AG09309 (cell line): ENCODE results near the gene RXRA.

Experiments used
- DNase-seq: peaks from one replicate; pipeline ENCODE4 v3.0.0-alpha.2; 2010; ENCODE audit warnings: low read depth
- H3K4me3 ChIP-seq: 2 replicates; pipeline ENCODE4 v1.5.1; 2011; ENCODE audit warnings: mild to moderate bottlenecking, low read depth, low read length, moderate library complexity; ENCODE audit not compliant: control insufficient read depth
- TF ChIP-seq, protein P1 (sequence below): IDR thresholded peaks from 2 replicates; pipeline ENCODE4 v1.5.1; 2011; ENCODE audit warnings: mild to moderate bottlenecking, low read depth, low read length, inconsistent platforms; ENCODE audit not compliant: insufficient read depth, control insufficient read depth; ENCODE audit errors: missing control alignments

Gene RXRA

DNA sequence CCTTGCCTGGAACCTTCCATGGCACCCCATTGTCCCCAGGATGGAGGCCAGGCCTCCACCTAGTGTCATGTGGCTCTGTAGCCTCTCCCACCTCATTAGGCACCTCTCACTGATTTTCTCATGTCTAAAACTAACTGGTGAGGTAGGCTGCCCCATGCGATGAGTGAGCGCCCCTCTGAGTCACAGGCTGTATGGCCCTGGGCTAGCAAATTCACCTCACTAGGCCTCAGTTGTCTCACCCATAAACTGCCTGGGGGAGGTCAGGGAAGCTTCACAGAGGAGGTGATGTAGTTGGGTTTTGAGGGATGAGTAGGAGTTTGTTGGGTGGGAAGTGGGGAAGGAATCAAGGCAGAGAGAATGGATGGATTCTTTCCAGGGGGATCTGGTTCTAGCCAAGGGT, 8.8 kb downstream of the RXRA start:
- no peak overlapping the region for H3K4me3 ChIP-seq
- no peak for DNase-seq
- TF ChIP-seq, protein P1, sequence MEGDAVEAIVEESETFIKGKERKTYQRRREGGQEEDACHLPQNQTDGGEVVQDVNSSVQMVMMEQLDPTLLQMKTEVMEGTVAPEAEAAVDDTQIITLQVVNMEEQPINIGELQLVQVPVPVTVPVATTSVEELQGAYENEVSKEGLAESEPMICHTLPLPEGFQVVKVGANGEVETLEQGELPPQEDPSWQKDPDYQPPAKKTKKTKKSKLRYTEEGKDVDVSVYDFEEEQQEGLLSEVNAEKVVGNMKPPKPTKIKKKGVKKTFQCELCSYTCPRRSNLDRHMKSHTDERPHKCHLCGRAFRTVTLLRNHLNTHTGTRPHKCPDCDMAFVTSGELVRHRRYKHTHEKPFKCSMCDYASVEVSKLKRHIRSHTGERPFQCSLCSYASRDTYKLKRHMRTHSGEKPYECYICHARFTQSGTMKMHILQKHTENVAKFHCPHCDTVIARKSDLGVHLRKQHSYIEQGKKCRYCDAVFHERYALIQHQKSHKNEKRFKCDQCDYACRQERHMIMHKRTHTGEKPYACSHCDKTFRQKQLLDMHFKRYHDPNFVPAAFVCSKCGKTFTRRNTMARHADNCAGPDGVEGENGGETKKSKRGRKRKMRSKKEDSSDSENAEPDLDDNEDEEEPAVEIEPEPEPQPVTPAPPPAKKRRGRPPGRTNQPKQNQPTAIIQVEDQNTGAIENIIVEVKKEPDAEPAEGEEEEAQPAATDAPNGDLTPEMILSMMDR: no peak

DNA sequence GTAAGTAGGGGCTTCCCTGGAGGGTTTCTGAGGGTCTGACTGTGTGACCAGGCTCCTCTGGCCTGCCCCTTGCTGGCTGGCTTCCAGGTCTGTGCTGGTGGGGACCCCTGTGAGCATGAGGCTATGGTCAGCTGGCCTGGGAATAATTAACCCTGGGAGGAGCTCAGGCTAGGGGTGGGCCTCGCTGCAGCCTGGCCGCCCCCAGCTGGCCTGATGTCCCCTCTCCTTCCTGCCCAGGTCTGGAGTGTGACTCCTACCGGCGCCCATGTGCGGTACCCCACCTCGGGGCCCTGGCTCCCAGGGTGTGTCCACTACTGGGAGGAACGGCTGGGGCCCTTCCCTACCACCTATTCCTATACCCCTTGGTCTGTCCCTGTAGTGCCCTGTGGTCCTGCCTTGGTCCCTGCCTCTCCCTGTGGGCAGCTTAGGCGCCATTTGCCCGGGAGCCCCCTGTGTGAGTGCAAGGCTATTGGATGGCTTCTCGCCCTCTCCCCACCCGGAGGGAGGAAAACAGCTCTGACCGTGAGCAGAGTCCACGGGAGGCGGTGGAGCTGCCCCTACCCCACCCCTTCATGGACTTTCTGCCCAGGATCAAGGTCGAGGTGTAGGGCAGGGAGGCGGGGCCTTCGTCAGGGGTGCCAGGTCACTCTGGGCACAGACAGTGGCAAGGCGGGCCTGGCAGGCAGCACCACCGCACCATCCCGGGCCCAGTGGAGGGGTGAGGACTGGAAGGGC, 9.4 kb downstream of the RXRA start:
- DNase-seq: no peak
- no peak overlapping the region for H3K4me3 ChIP-seq
- TF ChIP-seq, protein P1: no peak

DNA sequence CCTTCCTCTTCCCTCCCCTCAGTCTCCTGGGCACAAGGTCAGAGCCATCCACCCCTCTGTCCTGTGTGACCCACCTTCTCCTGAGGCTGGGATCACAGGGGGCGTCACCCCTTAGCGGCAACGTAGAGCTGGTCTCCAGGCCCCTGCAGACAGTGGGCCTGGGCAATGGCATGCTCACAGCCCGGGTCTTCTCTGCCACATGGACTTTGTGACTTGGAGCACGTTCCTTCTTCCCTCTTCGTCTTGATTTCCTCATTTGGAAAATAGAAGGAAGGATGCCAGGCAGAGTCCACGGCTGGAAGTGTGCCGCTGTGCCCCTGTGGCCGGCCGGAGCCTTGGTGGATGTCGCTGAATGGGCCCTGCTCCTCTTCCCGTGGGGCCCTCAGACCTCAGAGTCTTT, 10.0 kb downstream of the RXRA start:
- H3K4me3 ChIP-seq: no peak overlapping the region
- no peak for DNase-seq
- TF ChIP-seq, protein P1: no peak

DNA sequence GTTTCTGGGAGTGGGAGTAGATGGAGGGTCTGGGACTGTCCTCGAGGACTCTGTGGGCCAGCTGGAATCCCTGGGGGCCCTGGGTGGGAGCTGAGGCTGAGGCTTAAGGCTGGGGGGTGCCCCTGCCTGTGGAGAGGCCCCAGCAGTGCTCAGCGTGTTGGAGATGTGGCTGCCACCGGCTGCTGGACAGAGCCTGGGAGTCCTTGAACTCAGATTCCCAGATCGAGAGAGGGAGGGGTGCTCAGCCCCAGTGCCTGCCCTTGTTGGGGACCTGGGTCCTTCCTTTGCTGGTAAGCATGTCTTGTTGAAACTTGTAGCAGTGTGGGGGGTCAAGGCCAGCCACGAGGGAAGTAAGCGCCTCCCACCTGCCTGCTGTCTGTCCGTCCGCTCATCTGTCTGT, 10.7 kb downstream of the RXRA start:
- H3K4me3 ChIP-seq: no peak overlapping the region
- no peak for DNase-seq
- TF ChIP-seq, protein P1: no peak

DNA sequence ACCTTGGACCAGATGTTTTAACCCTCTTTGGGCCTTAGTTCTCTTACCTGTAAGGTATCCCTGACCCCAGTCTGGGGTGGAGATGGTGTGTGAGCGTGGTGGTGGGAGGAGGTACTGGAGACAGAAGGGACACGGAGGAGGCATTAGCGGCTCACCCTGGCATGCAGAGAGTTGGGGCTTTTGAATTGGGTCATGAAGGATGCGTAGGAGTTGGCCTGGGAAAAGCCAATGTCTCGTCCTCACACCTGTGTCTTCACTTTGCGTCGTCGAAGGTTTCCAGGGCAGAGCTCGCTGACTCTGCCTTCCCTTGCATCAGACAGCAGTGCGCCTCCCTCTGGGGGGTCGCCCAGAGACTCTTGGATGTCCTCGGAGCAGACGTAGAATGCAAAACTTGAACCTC, 11.2 kb downstream of the RXRA start:
- DNase-seq: no peak
- no peak overlapping the region for H3K4me3 ChIP-seq
- TF ChIP-seq, protein P1: no peak

DNA sequence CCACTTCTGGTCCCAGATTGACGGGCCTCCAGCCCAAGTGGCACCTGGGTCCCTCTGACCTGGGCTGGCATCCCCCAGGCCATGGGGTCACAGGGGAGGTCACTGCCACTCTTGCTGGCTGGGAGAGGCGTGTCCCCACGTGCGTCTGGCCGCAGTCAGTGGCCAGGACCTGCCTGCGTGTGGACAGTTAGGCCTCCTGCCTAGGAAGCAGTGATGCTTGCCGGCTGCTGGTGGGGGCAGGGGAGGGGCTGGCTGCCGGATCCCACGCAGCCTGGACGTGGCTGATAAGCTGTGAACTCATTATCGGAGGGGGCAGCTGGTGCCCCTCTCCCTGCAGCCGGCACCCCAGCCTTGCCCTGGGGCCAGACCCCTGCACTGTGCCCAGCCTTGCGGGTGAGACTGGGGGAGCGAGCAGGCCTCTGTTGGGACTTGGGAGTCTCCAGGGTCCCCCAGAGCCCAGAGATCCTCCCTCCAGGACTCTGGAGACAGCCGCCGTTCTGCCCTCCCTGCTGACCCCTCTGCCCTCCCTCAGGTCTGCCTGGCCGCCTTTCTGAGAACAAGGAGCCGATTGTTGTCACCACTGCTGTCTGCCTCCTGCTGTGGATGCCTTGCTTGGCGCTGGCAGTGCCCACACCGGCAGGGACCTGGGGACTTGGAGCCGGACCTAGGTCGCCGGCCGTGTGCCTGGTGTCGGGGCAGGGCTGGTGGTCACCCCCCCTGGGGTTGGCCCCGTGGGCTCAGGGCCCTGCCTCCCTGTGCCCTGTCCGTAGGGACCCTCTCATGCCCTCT, 12.3 kb downstream of the RXRA start:
- TF ChIP-seq, protein P1: no peak
- no peak overlapping the region for H3K4me3 ChIP-seq
- DNase-seq: no peak
